NCI-H2029 (cell line): ENCODE measurements around the gene FILIP1L.

Experiments used
- DNase-seq: peaks from one replicate; lab custom pipeline; 2025; lab: John Stamatoyannopoulos, UW

The FILIP1L gene

GRCh38 chr3:100125161-100125938 lies 11.0 kb upstream of the FILIP1L start:
- DNase-seq: no peak

- DNase-seq: no peak
These were observed 10.0 kb upstream of the FILIP1L start for GRCh38 chr3:100124201-100124761.

GRCh38 chr3:100123112-100123511 lies 8.8 kb upstream of the FILIP1L start:
- DNase-seq: no peak

GRCh38 chr3:100122321-100122720 lies 8.0 kb upstream of the FILIP1L start:
- DNase-seq: no peak

- no peak for DNase-seq
These were observed 6.4 kb upstream of the FILIP1L start for GRCh38 chr3:100120693-100121092.

GRCh38 chr3:100120012-100120411 lies 5.7 kb upstream of the FILIP1L start:
- no peak for DNase-seq

- no peak for DNase-seq
These were observed 2.8 kb upstream of the FILIP1L start for GRCh38 chr3:100117093-100117492.

GRCh38 chr3:100113723-100114412 lies 433 bp downstream of the FILIP1L start:
- DNase-seq: no peak

- DNase-seq: no peak
These were observed 2.6 kb downstream of the FILIP1L start for GRCh38 chr3:100111728-100112127.

- no peak for DNase-seq
These were observed 4.1 kb downstream of the FILIP1L start for GRCh38 chr3:100110162-100110561.

GRCh38 chr3:100108464-100109079 lies 5.7 kb downstream of the FILIP1L start:
- DNase-seq: no peak

GRCh38 chr3:100107221-100107814 lies 7.0 kb downstream of the FILIP1L start:
- DNase-seq: no peak

- no peak for DNase-seq
These were observed 7.7 kb downstream of the FILIP1L start for GRCh38 chr3:100106531-100107141.

GRCh38 chr3:100106094-100106493 lies 8.2 kb downstream of the FILIP1L start:
- DNase-seq: no peak

- no peak for DNase-seq
These were observed 8.8 kb downstream of the FILIP1L start for GRCh38 chr3:100105501-100105900.

- no peak for DNase-seq
These were observed 9.4 kb downstream of the FILIP1L start for GRCh38 chr3:100104817-100105413.

- DNase-seq: no peak
These were observed 9.9 kb downstream of the FILIP1L start for GRCh38 chr3:100104442-100104798.

- DNase-seq: peak; percentile 88
These were observed 10.5 kb downstream of the FILIP1L start for GRCh38 chr3:100103558-100104441.

GRCh38 chr3:100102757-100103156 lies 11.5 kb downstream of the FILIP1L start:
- DNase-seq: no peak

GRCh38 chr3:100100425-100100824 lies 13.9 kb downstream of the FILIP1L start:
- no peak for DNase-seq

GRCh38 chr3:100099621-100100020 lies 14.7 kb downstream of the FILIP1L start:
- DNase-seq: no peak
